Gastroesophageal sphincter (tissue), 4 donors: ENCODE measurements around the gene TMEFF2. TPM values are rescaled to one million over a fixed set of nuclear protein-coding genes. Genes with fewer than 3 reads are reported as not detected.

Source experiments
- ATAC-seq: fragments of 150-250 bp; one replicate; pipeline ENCODE4 v1.9.1; 2016; ENCODE audit warnings: mild to moderate bottlenecking, moderate library complexity
- H3K27ac ChIP-seq, 4 donors: fragments of 200-600 bp; sonication (generic) in 3 of 4; 1 replicate in 3 of 4; 2 replicates in 1 of 4; pipeline ENCODE4 v1.5.1; 2016 to 2019
- H3K27me3 ChIP-seq: fragments of 200-600 bp; sonication (generic); one replicate; pipeline ENCODE4 v1.5.1; 2019
- H3K36me3 ChIP-seq, 2 donors: fragments of 200-600 bp; sonication (generic); one replicate each; pipeline ENCODE4 v1.5.1; 2019; ENCODE audit warnings: control low read depth in 1 of 2
- H3K4me1 ChIP-seq, 3 donors: fragments of 200-600 bp; sonication (generic); 1 replicate in 2 of 3; 2 replicates in 1 of 3; pipeline ENCODE4 v1.5.1; 2016 to 2019; ENCODE audit warnings: control low read depth in 2 of 3
- H3K4me3 ChIP-seq, 2 donors: fragments of 200-600 bp; sonication (generic); one replicate each; pipeline ENCODE4 v1.5.1; 2019; ENCODE audit warnings: mild to moderate bottlenecking in 1 of 2, moderate library complexity in 1 of 2
- H3K9me3 ChIP-seq, 3 donors: fragments of 200-600 bp; sonication (generic); one replicate each; pipeline ENCODE4 v1.5.1; 2017 to 2019; ENCODE audit warnings: control low read depth in 2 of 3
- CTCF ChIP-seq, 4 experiments: fragments of 200-600 bp in 2 of 4; fragments of 450-650 bp in 2 of 4; sonication (generic) in 1 of 4; IDR thresholded peaks; one replicate each; pipeline ENCODE4 v1.5.1; 2017 to 2019; ENCODE audit warnings: antibody characterized with exemption in 4 of 4, mild to moderate bottlenecking in 2 of 4, moderate library complexity in 2 of 4
- EP300 ChIP-seq: sonication (generic); formaldehyde crosslinking; IDR thresholded peaks from one replicate; pipeline ENCODE4 v1.6.1; 2017; ENCODE audit warnings: antibody characterized with exemption, mild to moderate bottlenecking
- POLR2A ChIP-seq, 2 donors: fragments of 450-650 bp; IDR thresholded peaks; one replicate each; pipeline ENCODE4 v1.6.1; 2017; ENCODE audit warnings: antibody characterized with exemption in 2 of 2, mild to moderate bottlenecking in 2 of 2, moderate library complexity in 1 of 2
- POLR2AphosphoS5 ChIP-seq: sonication (generic); formaldehyde crosslinking; IDR thresholded peaks from one replicate; pipeline ENCODE4 v1.6.1; 2017; ENCODE audit warnings: antibody characterized with exemption
- WGBS, 2 donors: methylation state at CpG; one replicate each; pipeline ENCODE4 v1.1.5; 2018; ENCODE audit warnings: low coverage in 1 of 2; 5-methylcytosine and 5-hydroxymethylcytosine counted together
- total RNA-seq, 4 donors: library from RNA; depleted of rRNA; stranded (reverse); fragments of >200 nt; gene quantifications; one replicate each; pipeline ENCODE4 v1.1.0, GENCODE V29; 2016

Gene TMEFF2
- total RNA-seq, 4 donors from 2014 or later: 0.42 to 3.0 (median 0.83) TPM

DNA sequence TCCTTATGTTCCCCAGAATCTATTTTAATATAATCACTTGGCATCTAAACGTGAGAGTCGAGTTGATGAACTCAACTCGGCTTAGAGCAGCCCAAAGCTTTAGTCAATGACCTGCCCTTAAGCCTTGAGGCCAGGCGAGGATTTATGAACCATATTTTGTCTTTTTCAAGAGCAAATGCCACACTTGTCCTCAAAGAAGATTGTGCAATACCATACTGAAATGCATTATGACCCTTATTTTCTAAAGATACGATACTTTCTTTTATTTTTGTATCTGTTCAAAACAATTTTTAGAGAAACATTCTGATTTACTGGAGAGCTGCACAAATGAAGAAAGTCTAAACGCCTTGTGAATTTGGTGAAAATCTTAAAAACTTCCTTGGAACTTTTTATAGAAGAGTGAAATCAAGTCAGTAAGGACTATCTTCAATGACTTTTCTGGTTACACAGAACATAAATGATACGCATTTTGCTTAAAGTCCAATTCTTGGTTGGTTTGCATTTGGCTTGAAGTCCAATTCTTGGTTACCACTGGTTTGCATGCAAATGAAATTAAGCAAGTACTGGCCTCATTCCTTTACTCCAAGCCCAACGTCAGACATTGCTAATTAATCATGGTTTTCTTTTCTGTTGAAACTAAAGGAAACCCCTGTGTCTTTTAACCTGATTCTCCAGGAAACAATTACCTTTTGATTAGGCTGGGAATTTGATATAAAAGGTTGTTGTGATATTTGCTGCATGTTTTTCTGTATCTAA lies 242.0 kb downstream of the TMEFF2 start:
- no peak for ATAC-seq
- Histone ChIP-seq H3K4me1 (peaks cover 0 to 11% (median 3%) of the 10 kb centered on the region in 3 donors), H3K27me3 (no peaks in the 10 kb centered on the region), H3K9me3 (no peaks in the 10 kb centered on the region), H3K36me3 (no peaks in the 10 kb centered on the region), H3K27ac (no peak overlapping the region), H3K4me3 (no peak overlapping the region)
- 69 to 71% methylated on average over 7 to 8 of the region's 8 CpGs for WGBS, 2 donors
- TF ChIP-seq EP300: no peak
- no peak for TF ChIP-seq POLR2A (IDR thresholded peaks at IDR 0.05)
- no peak for TF ChIP-seq CTCF (IDR thresholded peaks at IDR 0.05)
- no peak for TF ChIP-seq POLR2AphosphoS5

- Histone ChIP-seq H3K9me3 (no peaks in the 10 kb centered on the region), H3K4me3 (no peak overlapping the region), H3K27me3 (no peaks in the 10 kb centered on the region), H3K36me3 (no peaks in the 10 kb centered on the region), H3K27ac (peak overlapping the region in 2 of 4 donors; percentile 21 to 42), H3K4me1 (peaks cover 0 to 11% (median 3%) of the 10 kb centered on the region in 3 donors)
- ATAC-seq: no peak
- no peak for TF ChIP-seq CTCF (IDR thresholded peaks at IDR 0.05)
- no peak for TF ChIP-seq POLR2A (IDR thresholded peaks at IDR 0.05)
- TF ChIP-seq POLR2AphosphoS5: no peak
- no peak for TF ChIP-seq EP300
- WGBS, 2 donors: 77 to 100% methylated on average over 1 of the region's 1 CpG
Observed at GRCh38 chr2:191951832-191952231, 242.9 kb downstream of the TMEFF2 start.

GRCh38 chr2:191951376-191951775 lies 243.4 kb downstream of the TMEFF2 start:
- Histone ChIP-seq H3K27me3 (no peaks in the 10 kb centered on the region), H3K9me3 (no peaks in the 10 kb centered on the region), H3K27ac (peak overlapping the region in 2 of 4 donors; percentile 21 to 42), H3K4me1 (peaks cover 0 to 14% (median 3%) of the 10 kb centered on the region in 3 donors), H3K36me3 (no peaks in the 10 kb centered on the region), H3K4me3 (no peak overlapping the region)
- 80 to 95% methylated on average over 1 of the region's 1 CpG for WGBS, 2 donors
- TF ChIP-seq CTCF (IDR thresholded peaks at IDR 0.05) (no peak), POLR2AphosphoS5 (no peak), POLR2A (IDR thresholded peaks at IDR 0.05) (no peak)
- no peak for ATAC-seq

GRCh38 chr2:191950132-191950874 lies 244.4 kb downstream of the TMEFF2 start:
- no peak for ATAC-seq
- WGBS, 2 donors: 67 to 87% methylated on average over 3 of the region's 3 CpGs
- no peak overlapping the region for H3K4me3 ChIP-seq
- no peaks in the 10 kb centered on the region for H3K36me3 ChIP-seq
- no peaks in the 10 kb centered on the region for H3K9me3 ChIP-seq
- TF ChIP-seq POLR2AphosphoS5: no peak
- TF ChIP-seq CTCF (IDR thresholded peaks at IDR 0.05): no peak
- no peak for TF ChIP-seq POLR2A (IDR thresholded peaks at IDR 0.05)
- TF ChIP-seq EP300: no peak
- H3K4me1 ChIP-seq: peaks cover 0 to 17% (median 3%) of the 10 kb centered on the region in 3 donors
- H3K27me3 ChIP-seq: no peaks in the 10 kb centered on the region
- H3K27ac ChIP-seq: no peak overlapping the region
